Adrenal gland (tissue), 12 donors: ENCODE data around the gene ZNF518A. TPM values are rescaled to one million over a fixed set of nuclear protein-coding genes. Genes with fewer than 3 reads are reported as not detected.

Experiments
- DNase-seq, 7 donors: peaks; one replicate each; pipeline ENCODE4 v3.0.0-alpha.2; 2019 to 2020
- H3K27ac ChIP-seq, 5 donors: fragments of 200-600 bp; sonication (generic) in 4 of 5; 1 replicate in 3 of 5; 2 replicates in 2 of 5; pipeline versions ENCODE4 v1.5.1 to v1.8.0; 2016 to 2020; ENCODE audit warnings: mild to moderate bottlenecking in 1 of 5
- H3K27me3 ChIP-seq: fragments of 200-600 bp; 2 replicates; pipeline ENCODE4 v1.8.0; 2021
- H3K36me3 ChIP-seq, 2 donors: fragments of 200-600 bp; replicated peaks in 1 of 2; 1 replicate in 1 of 2; 2 replicates in 1 of 2; pipeline versions ENCODE4 v1.5.1 to v1.8.0; 2018 to 2022
- H3K4me1 ChIP-seq, 2 donors: fragments of 200-600 bp; replicated peaks in 1 of 2; 1 replicate in 1 of 2; 2 replicates in 1 of 2; pipeline versions ENCODE4 v1.5.1 to v1.8.0; 2018 to 2021
- H3K4me3 ChIP-seq, 4 donors: fragments of 200-600 bp; sonication (generic) in 3 of 4; one replicate each; pipeline ENCODE4 v1.5.1; 2016 to 2018
- H3K9me3 ChIP-seq, 3 donors: fragments of 200-600 bp; sonication (generic) in 1 of 3; replicated peaks in 1 of 3; 1 replicate in 2 of 3; 2 replicates in 1 of 3; pipeline versions ENCODE4 v1.5.1 to v1.8.0; 2016 to 2021
- POLR2A ChIP-seq, 2 donors: fragments of 450-650 bp; IDR thresholded peaks; one replicate each; pipeline ENCODE4 v1.6.1; 2017; ENCODE audit warnings: antibody characterized with exemption in 2 of 2, mild to moderate bottlenecking in 2 of 2, moderate library complexity in 1 of 2
- WGBS, 4 donors: extraction: QIAGEN DNeasy Blood & Tissue Kit in 2 of 4; methylation state at CpG; one replicate each; pipeline versions ENCODE4 v1.1.5 to v1.1.7; 2013 to 2017; 5-methylcytosine and 5-hydroxymethylcytosine counted together
- intact Hi-C, 2 donors: fragments of 100-400 bp; cut with DNase I; formaldehyde crosslinking; loops; one replicate each; pipeline versions ENCODE4 v1.14.1 to v1.15.0; 2022 to 2023
- polyA plus RNA-seq, 3 donors: library from polyadenylated mRNA; stranded (reverse); fragments of 200-250 nt in 2 of 3; fragments of 350-450 nt in 1 of 3; fragmentation: Illumina TruSeq in 1 of 3; extraction: RNeasy Lipid Tissue Mini Kit (QIAGEN cat#74804) in 1 of 3; gene quantifications; one replicate each; pipeline ENCODE4 v1.2.3, GENCODE V29; 2013 to 2014
- total RNA-seq, 9 donors: library from RNA; depleted of rRNA in 4 of 9; stranded (reverse); fragments of >200 nt in 4 of 9; fragments of 120-200 nt in 1 of 9; fragmentation: NEBNext Ultra II Directional in 1 of 9; extraction: Animal tissue kit (Norgen Biotek cat#: 25700) in 1 of 9; gene quantifications; one replicate each; pipeline versions ENCODE4 v1.1.0 to v1.2.4, GENCODE V29; 2013 to 2023
- TF ChIP-seq, protein P1 (sequence below), 6 experiments: fragments of 450-650 bp in 4 of 6; fragments of 200-600 bp in 2 of 6; sonication (generic) in 1 of 6; IDR thresholded peaks; 1 replicate in 5 of 6; 2 replicates in 1 of 6; pipeline versions ENCODE4 v1.5.1 to v1.8.0; 2016 to 2021; ENCODE audit warnings: antibody characterized with exemption in 6 of 6, mild to moderate bottlenecking in 2 of 6, moderate library complexity in 1 of 6
- donor health status: healthy with polysubstance abuse.
- donor health status: Bipolar disorder and iron deficiency.
- donor health status: DM: yes; HTN: yes; CAD: no.
- donor health status: DM: no; HTN: no; CAD: no.
- donor health status: DM: no; HTN: no; CAD: no.
- donor health status: DM: yes; HTN: yes; CAD: no.

The ZNF518A gene
- total and polyA plus RNA-seq, 12 donors, result 6.3 to 56.0 (median 13.9) TPM

DNA sequence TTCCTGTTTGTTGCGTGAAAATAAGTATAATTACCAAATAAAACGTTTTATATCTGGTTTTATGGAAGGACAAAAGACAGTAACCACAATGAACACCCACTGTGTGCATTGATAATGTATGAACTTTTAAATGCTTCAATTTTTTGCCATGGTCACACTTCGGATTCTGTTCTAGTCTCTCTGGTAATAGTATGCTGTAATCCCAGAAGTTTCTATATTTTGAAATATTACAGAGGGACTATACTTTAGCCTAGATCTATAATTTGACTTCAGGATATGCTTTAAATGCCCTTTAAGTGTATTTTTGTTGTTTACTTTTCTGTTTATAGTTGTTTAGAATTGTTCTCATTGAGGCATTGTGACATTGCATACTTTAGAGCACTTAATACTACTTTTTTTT lies 1.5 kb downstream of the ZNF518A start:
- no peak overlapping the region for H3K27ac ChIP-seq
- 78 to 84% (median 81%) methylated on average over 3 of the region's 3 CpGs for WGBS, 4 donors
- no peaks in the 10 kb centered on the region for H3K9me3 ChIP-seq
- no peak for TF ChIP-seq POLR2A (IDR thresholded peaks at IDR 0.05)
- TF ChIP-seq, protein P1, sequence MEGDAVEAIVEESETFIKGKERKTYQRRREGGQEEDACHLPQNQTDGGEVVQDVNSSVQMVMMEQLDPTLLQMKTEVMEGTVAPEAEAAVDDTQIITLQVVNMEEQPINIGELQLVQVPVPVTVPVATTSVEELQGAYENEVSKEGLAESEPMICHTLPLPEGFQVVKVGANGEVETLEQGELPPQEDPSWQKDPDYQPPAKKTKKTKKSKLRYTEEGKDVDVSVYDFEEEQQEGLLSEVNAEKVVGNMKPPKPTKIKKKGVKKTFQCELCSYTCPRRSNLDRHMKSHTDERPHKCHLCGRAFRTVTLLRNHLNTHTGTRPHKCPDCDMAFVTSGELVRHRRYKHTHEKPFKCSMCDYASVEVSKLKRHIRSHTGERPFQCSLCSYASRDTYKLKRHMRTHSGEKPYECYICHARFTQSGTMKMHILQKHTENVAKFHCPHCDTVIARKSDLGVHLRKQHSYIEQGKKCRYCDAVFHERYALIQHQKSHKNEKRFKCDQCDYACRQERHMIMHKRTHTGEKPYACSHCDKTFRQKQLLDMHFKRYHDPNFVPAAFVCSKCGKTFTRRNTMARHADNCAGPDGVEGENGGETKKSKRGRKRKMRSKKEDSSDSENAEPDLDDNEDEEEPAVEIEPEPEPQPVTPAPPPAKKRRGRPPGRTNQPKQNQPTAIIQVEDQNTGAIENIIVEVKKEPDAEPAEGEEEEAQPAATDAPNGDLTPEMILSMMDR (IDR thresholded peaks at IDR 0.05), result no peak
- peaks cover 0 to 19% of the 10 kb centered on the region in 2 donors for H3K36me3 ChIP-seq
- no peaks in the 10 kb centered on the region for H3K27me3 ChIP-seq
- peaks cover 10 to 11% of the 10 kb centered on the region in 2 donors for H3K4me1 ChIP-seq
- DNase-seq, result no peak
- H3K4me3 ChIP-seq, result peak overlapping the region in 1 of 4 donors; percentile 62
- intact Hi-C loops, result no loop called here

DNA sequence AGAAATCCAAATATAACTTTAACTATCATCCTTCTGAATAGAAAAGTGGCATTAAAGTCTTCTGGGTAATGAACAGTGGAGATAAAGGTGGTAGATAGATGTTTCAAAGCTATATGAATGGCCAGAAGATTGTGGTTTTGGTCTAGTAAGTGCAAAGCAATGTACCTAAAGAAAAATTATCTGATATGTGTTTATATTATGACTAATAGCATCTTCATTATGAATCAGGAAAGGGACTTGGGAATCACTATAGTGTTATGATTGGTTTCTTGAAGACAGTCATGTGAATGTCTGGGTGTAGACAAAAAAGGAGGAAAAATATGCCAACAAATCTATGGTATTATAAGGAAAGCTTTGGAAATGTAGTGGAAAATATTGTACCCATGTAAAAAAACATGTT lies 3.0 kb downstream of the ZNF518A start:
- Histone ChIP-seq H3K9me3 (no peaks in the 10 kb centered on the region), H3K36me3 (peaks cover 0 to 29% of the 10 kb centered on the region in 2 donors), H3K27me3 (no peaks in the 10 kb centered on the region), H3K4me1 (peaks cover 10 to 11% of the 10 kb centered on the region in 2 donors), H3K27ac (no peak overlapping the region), H3K4me3 (no peak overlapping the region)
- intact Hi-C loops, result no loop called here
- DNase-seq, result no peak
- TF ChIP-seq POLR2A (IDR thresholded peaks at IDR 0.05), result no peak
- TF ChIP-seq, protein P1 (IDR thresholded peaks at IDR 0.05), result no peak

DNA sequence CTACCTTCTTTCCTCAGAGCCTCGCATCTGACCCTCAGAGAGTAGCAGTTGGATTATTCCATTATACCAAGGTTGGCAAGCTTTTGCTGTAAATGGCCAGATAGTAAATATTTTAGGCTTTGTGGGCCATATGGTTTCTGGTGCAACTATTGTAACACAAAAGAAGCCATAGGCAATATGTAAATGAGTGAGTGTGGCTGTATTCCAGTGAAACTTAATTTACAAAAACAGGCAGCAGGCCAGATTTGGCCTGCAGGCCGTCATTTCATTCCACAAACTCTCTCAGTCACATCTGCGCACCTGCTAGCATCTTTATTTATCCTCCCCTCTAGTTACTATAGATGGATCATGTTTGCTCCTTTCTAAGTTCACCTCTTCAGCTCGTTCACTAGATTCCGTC lies 6.7 kb downstream of the ZNF518A start:
- H3K36me3 ChIP-seq, result peaks cover 0 to 35% of the 10 kb centered on the region in 2 donors
- no peaks in the 10 kb centered on the region for H3K27me3 ChIP-seq
- H3K9me3 ChIP-seq, result no peaks in the 10 kb centered on the region
- no peak for DNase-seq
- H3K4me3 ChIP-seq, result no peak overlapping the region
- 90 to 96% (median 93%) methylated on average over 5 of the region's 5 CpGs for WGBS, 4 donors
- no peak overlapping the region for H3K27ac ChIP-seq
- no peaks in the 10 kb centered on the region for H3K4me1 ChIP-seq
- intact Hi-C loops, result no loop called here
- TF ChIP-seq POLR2A (IDR thresholded peaks at IDR 0.05), result no peak
- TF ChIP-seq, protein P1 (IDR thresholded peaks at IDR 0.05), result no peak

- intact Hi-C loops, result no loop called here
- Histone ChIP-seq H3K4me1 (no peaks in the 10 kb centered on the region), H3K36me3 (peaks cover 0 to 37% of the 10 kb centered on the region in 2 donors), H3K9me3 (no peaks in the 10 kb centered on the region), H3K4me3 (no peak overlapping the region), H3K27me3 (no peaks in the 10 kb centered on the region), H3K27ac (no peak overlapping the region)
- 93 to 100% (median 97%) methylated on average over 2 of the region's 2 CpGs for WGBS, 4 donors
- no peak for DNase-seq
- TF ChIP-seq, protein P1 (IDR thresholded peaks at IDR 0.05), result no peak
- TF ChIP-seq POLR2A (IDR thresholded peaks at IDR 0.05), result no peak
These were observed 7.5 kb downstream of the ZNF518A start for GRCh38 chr10:96137567-96137966.
